Measurements from ENCODE around the gene C13orf46.

The C13orf46 gene

GRCh38 chr13:114009590-114010400 is 35.9 kb upstream of the C13orf46 start:
- DNase-seq = no peak

GRCh38 chr13:114008964-114009589 is 35.2 kb upstream of the C13orf46 start:
- no peak for DNase-seq

GRCh38 chr13:114007566-114007965 is 33.7 kb upstream of the C13orf46 start:
- no peak for DNase-seq

- no peak for DNase-seq
Measured at GRCh38 chr13:114005206-114005724, 31.4 kb upstream of the C13orf46 start.

GRCh38 chr13:114004420-114005205 is 30.7 kb upstream of the C13orf46 start:
- no peak for DNase-seq

GRCh38 chr13:114002771-114003321 is 29.0 kb upstream of the C13orf46 start:
- DNase-seq = no peak

- no peak for DNase-seq
Measured at GRCh38 chr13:114002009-114002544, 28.2 kb upstream of the C13orf46 start.

- DNase-seq = no peak
Measured at GRCh38 chr13:114001331-114002008, 27.6 kb upstream of the C13orf46 start.

- no peak for DNase-seq
Measured at GRCh38 chr13:114000151-114001040, 26.5 kb upstream of the C13orf46 start.

GRCh38 chr13:113999618-113999910 is 25.7 kb upstream of the C13orf46 start:
- no peak for DNase-seq

GRCh38 chr13:113998781-113999617 is 25.1 kb upstream of the C13orf46 start:
- no peak for DNase-seq

- no peak for DNase-seq
Measured at GRCh38 chr13:113997845-113998751, 24.2 kb upstream of the C13orf46 start.

GRCh38 chr13:113996912-113997745 is 23.3 kb upstream of the C13orf46 start:
- DNase-seq = no peak

GRCh38 chr13:113996081-113996911 is 22.4 kb upstream of the C13orf46 start:
- no peak for DNase-seq

- no peak for DNase-seq
Measured at GRCh38 chr13:113995051-113995601, 21.2 kb upstream of the C13orf46 start.

GRCh38 chr13:113992276-113993005 is 18.6 kb upstream of the C13orf46 start:
- no peak for DNase-seq

Data from NCI-H1105 (cell line).